Measurements from ENCODE around the gene TMEM207.

TMEM207 gene

DNA sequence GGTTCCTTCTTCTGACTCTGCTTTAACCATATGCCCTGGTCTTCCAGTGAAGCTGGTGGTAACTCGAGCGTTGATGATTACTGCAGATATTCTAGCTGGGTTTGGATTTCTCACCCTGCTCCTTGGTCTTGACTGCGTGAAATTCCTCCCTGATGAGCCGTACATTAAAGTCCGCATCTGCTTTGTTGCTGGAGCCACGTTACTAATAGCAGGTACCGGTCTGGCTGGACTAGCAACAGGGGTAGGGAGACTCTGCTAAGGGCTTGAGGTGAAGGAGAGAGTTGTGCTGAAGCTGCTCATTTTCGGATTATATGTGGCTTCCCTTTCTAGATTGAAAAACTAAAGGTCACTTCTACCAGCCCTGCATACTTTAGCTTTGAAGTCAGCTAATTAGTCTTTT is 45.0 kb downstream of the TMEM207 start:
- H3K27me3 ChIP-seq (ENCODE audit: insufficient read depth, poor library complexity, severe bottlenecking), result no peaks in the 10 kb centered on the region

DNA sequence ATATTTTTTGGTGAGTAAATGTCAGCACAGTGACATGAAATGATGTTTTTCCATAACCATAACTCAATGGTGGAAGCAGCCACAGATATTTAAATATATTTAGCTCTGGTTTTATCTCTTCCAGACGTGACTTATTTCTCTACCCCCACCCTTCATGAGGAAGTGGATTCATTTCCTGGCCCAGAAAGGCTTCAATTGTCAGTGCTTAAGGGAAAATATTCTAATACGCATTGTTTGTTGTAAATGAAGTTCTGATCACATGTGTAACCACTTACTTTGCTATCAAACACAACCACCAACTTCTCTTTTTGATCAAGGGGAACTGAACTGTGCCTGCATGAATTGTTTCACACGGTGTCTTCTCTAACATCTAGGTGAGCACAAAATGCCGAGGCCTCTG is 47.7 kb downstream of the TMEM207 start:
- Histone ChIP-seq H3K27me3 (ENCODE audit: insufficient read depth, poor library complexity, severe bottlenecking) (no peaks in the 10 kb centered on the region), H3K4me3 (replicated peaks; ENCODE audit: insufficient read depth, low read length) (no peak overlapping the region), H3K27ac (replicated peaks) (peak overlapping the region; percentile 17; the same call in 1 of the 2 replicates)
- peak in 1 of 2 experiments; percentile 22 for DNase-seq (ENCODE audit: low read depth in 1 of 2, low spot score in 1 of 2)
- TF ChIP-seq SPI1 (IDR thresholded peaks at IDR 0.05; ENCODE audit: borderline replicate concordance, low read depth), result peak; percentile 63; the same call in 1 of the 2 replicates
- TF ChIP-seq, protein P1, sequence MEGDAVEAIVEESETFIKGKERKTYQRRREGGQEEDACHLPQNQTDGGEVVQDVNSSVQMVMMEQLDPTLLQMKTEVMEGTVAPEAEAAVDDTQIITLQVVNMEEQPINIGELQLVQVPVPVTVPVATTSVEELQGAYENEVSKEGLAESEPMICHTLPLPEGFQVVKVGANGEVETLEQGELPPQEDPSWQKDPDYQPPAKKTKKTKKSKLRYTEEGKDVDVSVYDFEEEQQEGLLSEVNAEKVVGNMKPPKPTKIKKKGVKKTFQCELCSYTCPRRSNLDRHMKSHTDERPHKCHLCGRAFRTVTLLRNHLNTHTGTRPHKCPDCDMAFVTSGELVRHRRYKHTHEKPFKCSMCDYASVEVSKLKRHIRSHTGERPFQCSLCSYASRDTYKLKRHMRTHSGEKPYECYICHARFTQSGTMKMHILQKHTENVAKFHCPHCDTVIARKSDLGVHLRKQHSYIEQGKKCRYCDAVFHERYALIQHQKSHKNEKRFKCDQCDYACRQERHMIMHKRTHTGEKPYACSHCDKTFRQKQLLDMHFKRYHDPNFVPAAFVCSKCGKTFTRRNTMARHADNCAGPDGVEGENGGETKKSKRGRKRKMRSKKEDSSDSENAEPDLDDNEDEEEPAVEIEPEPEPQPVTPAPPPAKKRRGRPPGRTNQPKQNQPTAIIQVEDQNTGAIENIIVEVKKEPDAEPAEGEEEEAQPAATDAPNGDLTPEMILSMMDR (IDR thresholded peaks at IDR 0.05; ENCODE audit: insufficient read depth, low read length), result no peak

More for the DNA sequence above, 45.0 kb downstream of the TMEM207 start:
- Histone ChIP-seq H3K4me3 (replicated peaks; ENCODE audit: insufficient read depth, low read length) (no peak overlapping the region), H3K27ac (replicated peaks) (no peak overlapping the region)
- TF ChIP-seq, protein P2, sequence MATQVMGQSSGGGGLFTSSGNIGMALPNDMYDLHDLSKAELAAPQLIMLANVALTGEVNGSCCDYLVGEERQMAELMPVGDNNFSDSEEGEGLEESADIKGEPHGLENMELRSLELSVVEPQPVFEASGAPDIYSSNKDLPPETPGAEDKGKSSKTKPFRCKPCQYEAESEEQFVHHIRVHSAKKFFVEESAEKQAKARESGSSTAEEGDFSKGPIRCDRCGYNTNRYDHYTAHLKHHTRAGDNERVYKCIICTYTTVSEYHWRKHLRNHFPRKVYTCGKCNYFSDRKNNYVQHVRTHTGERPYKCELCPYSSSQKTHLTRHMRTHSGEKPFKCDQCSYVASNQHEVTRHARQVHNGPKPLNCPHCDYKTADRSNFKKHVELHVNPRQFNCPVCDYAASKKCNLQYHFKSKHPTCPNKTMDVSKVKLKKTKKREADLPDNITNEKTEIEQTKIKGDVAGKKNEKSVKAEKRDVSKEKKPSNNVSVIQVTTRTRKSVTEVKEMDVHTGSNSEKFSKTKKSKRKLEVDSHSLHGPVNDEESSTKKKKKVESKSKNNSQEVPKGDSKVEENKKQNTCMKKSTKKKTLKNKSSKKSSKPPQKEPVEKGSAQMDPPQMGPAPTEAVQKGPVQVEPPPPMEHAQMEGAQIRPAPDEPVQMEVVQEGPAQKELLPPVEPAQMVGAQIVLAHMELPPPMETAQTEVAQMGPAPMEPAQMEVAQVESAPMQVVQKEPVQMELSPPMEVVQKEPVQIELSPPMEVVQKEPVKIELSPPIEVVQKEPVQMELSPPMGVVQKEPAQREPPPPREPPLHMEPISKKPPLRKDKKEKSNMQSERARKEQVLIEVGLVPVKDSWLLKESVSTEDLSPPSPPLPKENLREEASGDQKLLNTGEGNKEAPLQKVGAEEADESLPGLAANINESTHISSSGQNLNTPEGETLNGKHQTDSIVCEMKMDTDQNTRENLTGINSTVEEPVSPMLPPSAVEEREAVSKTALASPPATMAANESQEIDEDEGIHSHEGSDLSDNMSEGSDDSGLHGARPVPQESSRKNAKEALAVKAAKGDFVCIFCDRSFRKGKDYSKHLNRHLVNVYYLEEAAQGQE (IDR thresholded peaks at IDR 0.05; ENCODE audit: insufficient replicate concordance, low read depth), result no peak
- TF ChIP-seq GABPA (IDR thresholded peaks at IDR 0.05; ENCODE audit: low read depth), result no peak
- TF ChIP-seq SPI1 (IDR thresholded peaks at IDR 0.05; ENCODE audit: borderline replicate concordance, low read depth), result no peak
- TF ChIP-seq, protein P1 (IDR thresholded peaks at IDR 0.05; ENCODE audit: insufficient read depth, low read length), result no peak
- no peak for TF ChIP-seq POLR2AphosphoS5 (IDR thresholded peaks at IDR 0.05; ENCODE audit: low read depth)
- DNase-seq (ENCODE audit: low read depth in 1 of 2, low spot score in 1 of 2), result no peak

DNA sequence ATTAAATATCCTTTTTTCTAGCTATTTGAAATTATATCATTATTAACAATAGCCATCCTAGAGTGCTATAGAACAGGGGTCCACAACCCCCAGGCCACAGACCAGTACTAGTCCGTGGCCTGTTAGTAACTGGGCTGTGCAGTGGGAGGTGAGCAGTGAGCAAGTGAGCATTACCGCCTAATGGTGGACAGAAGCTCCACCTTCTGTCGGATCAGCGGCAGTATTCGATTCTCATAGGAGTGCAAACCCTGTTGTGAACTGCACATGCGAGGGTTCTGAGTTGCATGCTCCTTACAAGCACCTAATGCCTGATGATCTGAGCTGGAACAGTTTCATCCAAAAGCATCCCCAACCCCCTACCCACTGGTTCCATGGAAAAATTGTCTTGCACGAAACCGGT is 50.0 kb downstream of the TMEM207 start:
- H3K27me3 ChIP-seq (ENCODE audit: insufficient read depth, poor library complexity, severe bottlenecking), result no peaks in the 10 kb centered on the region
- no peak for DNase-seq (ENCODE audit: low read depth in 1 of 2, low spot score in 1 of 2)
- H3K27ac ChIP-seq (replicated peaks), result no peak overlapping the region
- H3K4me3 ChIP-seq (replicated peaks; ENCODE audit: insufficient read depth, low read length), result no peak overlapping the region
- TF ChIP-seq, protein P2 (IDR thresholded peaks at IDR 0.05; ENCODE audit: insufficient replicate concordance, low read depth), result no peak
- TF ChIP-seq, protein P1 (IDR thresholded peaks at IDR 0.05; ENCODE audit: insufficient read depth, low read length), result no peak
- no peak for TF ChIP-seq GABPA (IDR thresholded peaks at IDR 0.05; ENCODE audit: low read depth)
- TF ChIP-seq SPI1 (IDR thresholded peaks at IDR 0.05; ENCODE audit: borderline replicate concordance, low read depth), result no peak
- no peak for TF ChIP-seq POLR2AphosphoS5 (IDR thresholded peaks at IDR 0.05; ENCODE audit: low read depth)

DNA sequence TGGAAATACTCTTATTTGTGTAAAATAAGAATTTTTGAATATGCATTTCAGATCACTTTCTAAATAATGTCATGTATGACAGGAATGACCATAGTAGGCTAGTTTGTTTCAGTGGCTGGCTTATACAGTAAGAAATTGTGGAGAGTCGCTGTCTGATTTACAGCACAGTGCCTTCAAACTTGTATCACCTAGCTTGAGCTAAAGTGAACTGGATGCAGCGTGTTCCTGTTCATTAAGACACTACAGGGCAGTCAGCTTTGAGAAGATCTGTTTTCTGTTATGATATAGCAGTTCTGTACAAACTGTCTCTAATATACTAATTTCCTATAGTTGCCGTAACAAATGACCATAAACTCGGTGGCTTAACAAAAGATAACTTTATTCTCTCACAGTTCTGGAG is 51.8 kb downstream of the TMEM207 start:
- TF ChIP-seq, protein P1 (IDR thresholded peaks at IDR 0.05; ENCODE audit: insufficient read depth, low read length), result no peak
- TF ChIP-seq, protein P2 (IDR thresholded peaks at IDR 0.05; ENCODE audit: insufficient replicate concordance, low read depth), result no peak
- TF ChIP-seq POLR2AphosphoS5 (IDR thresholded peaks at IDR 0.05; ENCODE audit: low read depth), result no peak
- TF ChIP-seq GABPA (IDR thresholded peaks at IDR 0.05; ENCODE audit: low read depth), result no peak
- no peak for TF ChIP-seq SPI1 (IDR thresholded peaks at IDR 0.05; ENCODE audit: borderline replicate concordance, low read depth)
- no peak for DNase-seq (ENCODE audit: low read depth in 1 of 2, low spot score in 1 of 2)
- no peaks in the 10 kb centered on the region for H3K27me3 ChIP-seq (ENCODE audit: insufficient read depth, poor library complexity, severe bottlenecking)
- no peak overlapping the region for H3K4me3 ChIP-seq (replicated peaks; ENCODE audit: insufficient read depth, low read length)
- H3K27ac ChIP-seq (replicated peaks), result no peak overlapping the region
